ENCODE measurements around the gene RDX. TPM values are rescaled to one million over a fixed set of nuclear protein-coding genes. Genes with fewer than 3 reads are reported as not detected.

Gene RDX
- total and polyA plus RNA-seq, 5 donors from 2014 or later: 26.0 to 38.0 (median 28.9) TPM

DNA sequence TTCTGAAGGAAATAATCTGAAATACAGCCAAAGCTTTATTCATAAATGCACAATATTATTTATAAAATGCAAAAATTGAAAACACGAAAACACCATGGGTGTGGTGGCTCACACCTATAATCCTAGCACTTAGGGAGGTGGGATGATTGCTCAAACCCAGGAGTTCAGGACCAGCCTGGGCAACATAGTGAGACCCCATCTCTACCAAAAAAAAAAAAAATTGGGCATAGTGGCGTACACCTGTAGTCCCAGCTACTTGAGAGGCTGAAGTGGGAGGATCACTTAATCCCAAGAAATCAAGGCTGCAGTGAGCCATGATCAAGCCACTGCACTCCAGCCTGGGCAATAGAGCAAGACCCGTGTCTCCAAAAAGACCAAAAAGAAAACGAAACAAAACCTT lies 5.2 kb upstream of the RDX start:
- Mint-ChIP-seq H3K27me3 (no peaks in the 10 kb centered on the region), H3K9me3 (no peaks in the 10 kb centered on the region), H3K27ac (no peak overlapping the region), H3K4me1 (peaks cover 3 to 12% (median 11%) of the 10 kb centered on the region in 4 donors), H3K4me3 (no peak overlapping the region), H3K36me3 (no peaks in the 10 kb centered on the region)
- Histone ChIP-seq H3K27ac (ENCODE audit: insufficient read depth, low read length, poor library complexity, severe bottlenecking) (no peak overlapping the region), H3K4me3 (ENCODE audit: low read depth, low read length) (no peak overlapping the region), H3K27me3 (ENCODE audit: control insufficient read depth, insufficient read depth, low read length) (no peaks in the 10 kb centered on the region), H3K36me3 (ENCODE audit: control insufficient read depth, insufficient read depth, low read length) (no peaks in the 10 kb centered on the region), H3K9me3 (ENCODE audit: control insufficient read depth in 2 of 2, low read length in 2 of 2) (no peaks in the 10 kb centered on the region), H3K4me1 (ENCODE audit: control insufficient read depth, insufficient read depth, low read length, poor library complexity, severe bottlenecking) (peaks cover 4% of the 10 kb centered on the region)
- ATAC-seq (ENCODE audit: low read depth in 2 of 2): no peak
- DNase-seq: no peak

DNA sequence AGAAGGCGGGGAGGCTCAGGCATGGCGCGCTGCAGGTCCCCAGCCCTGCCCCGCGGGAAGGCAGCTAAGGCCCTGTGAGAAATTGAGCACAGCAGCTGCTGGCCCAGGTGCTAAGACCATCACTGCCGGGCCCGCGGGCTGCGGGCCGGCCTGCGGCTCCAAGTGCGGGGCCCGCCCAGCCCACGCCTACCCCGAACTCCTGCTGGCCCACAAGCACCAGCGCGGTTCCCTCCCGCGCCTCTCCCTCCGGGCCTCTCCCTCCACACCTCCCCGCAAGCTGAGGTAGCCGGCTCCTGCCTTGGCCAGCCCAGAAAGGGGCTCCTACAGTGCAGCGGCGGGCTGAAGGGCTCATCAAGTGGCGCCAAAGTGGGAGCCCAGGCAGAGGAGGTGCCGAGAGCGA lies 4.6 kb upstream of the RDX start:
- no peak overlapping the region for H3K4me3 ChIP-seq (ENCODE audit: low read depth, low read length)
- no peaks in the 10 kb centered on the region for H3K36me3 ChIP-seq (ENCODE audit: control insufficient read depth, insufficient read depth, low read length)
- Mint-ChIP-seq H3K27me3 (no peaks in the 10 kb centered on the region), H3K9me3 (no peaks in the 10 kb centered on the region), H3K27ac (no peak overlapping the region), H3K4me1 (peaks cover 3 to 12% (median 11%) of the 10 kb centered on the region in 4 donors), H3K36me3 (no peaks in the 10 kb centered on the region), H3K4me3 (no peak overlapping the region)
- DNase-seq (no peak), ATAC-seq (ENCODE audit: low read depth in 2 of 2) (no peak)
- no peaks in the 10 kb centered on the region for H3K9me3 ChIP-seq (ENCODE audit: control insufficient read depth in 2 of 2, low read length in 2 of 2)
- H3K27ac ChIP-seq (ENCODE audit: insufficient read depth, low read length, poor library complexity, severe bottlenecking): no peak overlapping the region
- H3K4me1 ChIP-seq (ENCODE audit: control insufficient read depth, insufficient read depth, low read length, poor library complexity, severe bottlenecking): peaks cover 4% of the 10 kb centered on the region
- no peaks in the 10 kb centered on the region for H3K27me3 ChIP-seq (ENCODE audit: control insufficient read depth, insufficient read depth, low read length)

DNA sequence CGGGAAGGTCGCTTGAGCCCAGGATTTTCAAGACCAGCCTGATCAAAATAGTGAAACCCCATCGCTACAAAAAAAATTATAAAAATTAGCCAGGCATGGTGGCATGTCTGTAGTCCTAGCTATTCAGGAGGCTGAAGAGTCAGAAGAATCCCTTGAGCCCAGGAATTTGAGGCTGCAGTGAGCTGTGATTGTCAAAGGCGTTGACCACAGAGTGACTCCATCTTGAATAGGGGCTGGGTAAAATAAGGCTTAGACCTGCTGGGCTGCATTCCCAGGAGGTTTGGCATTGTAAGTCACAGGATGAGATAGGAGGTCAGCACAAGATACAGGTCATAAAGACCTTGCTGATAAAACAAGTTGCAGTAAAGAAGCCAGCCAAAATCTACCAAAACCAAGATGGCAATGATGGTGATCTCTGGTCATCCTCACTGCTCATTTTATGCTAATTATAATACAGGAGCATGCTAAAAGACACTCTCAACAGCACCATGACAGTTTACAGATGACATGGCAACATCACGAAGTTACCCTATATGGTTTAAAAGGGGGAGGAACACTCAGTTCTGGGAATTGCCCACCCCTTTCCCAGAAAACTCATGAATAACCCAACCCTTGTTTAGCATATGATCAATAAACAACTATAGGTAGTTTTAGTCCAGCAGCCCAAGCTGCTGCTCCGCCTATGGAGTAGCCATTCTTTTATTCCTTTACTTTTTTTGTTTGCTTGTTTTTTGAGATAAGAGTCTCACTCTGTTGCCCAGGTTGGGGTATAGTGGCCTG lies 2.8 kb upstream of the RDX start:
- Histone ChIP-seq H3K4me3 (ENCODE audit: low read depth, low read length) (no peak overlapping the region), H3K27ac (ENCODE audit: insufficient read depth, low read length, poor library complexity, severe bottlenecking) (no peak overlapping the region), H3K36me3 (ENCODE audit: control insufficient read depth, insufficient read depth, low read length) (no peaks in the 10 kb centered on the region), H3K4me1 (ENCODE audit: control insufficient read depth, insufficient read depth, low read length, poor library complexity, severe bottlenecking) (peaks cover 17% of the 10 kb centered on the region), H3K27me3 (ENCODE audit: control insufficient read depth, insufficient read depth, low read length) (no peaks in the 10 kb centered on the region), H3K9me3 (ENCODE audit: control insufficient read depth in 2 of 2, low read length in 2 of 2) (no peaks in the 10 kb centered on the region)
- ATAC-seq (ENCODE audit: low read depth in 2 of 2) (no peak), DNase-seq (no peak)
- Mint-ChIP-seq H3K9me3 (no peaks in the 10 kb centered on the region), H3K4me3 (peak overlapping the region in 1 of 4 donors; percentile 92), H3K36me3 (no peaks in the 10 kb centered on the region), H3K4me1 (peaks cover 9 to 24% (median 23%) of the 10 kb centered on the region in 4 donors), H3K27ac (no peak overlapping the region), H3K27me3 (no peaks in the 10 kb centered on the region)

DNA sequence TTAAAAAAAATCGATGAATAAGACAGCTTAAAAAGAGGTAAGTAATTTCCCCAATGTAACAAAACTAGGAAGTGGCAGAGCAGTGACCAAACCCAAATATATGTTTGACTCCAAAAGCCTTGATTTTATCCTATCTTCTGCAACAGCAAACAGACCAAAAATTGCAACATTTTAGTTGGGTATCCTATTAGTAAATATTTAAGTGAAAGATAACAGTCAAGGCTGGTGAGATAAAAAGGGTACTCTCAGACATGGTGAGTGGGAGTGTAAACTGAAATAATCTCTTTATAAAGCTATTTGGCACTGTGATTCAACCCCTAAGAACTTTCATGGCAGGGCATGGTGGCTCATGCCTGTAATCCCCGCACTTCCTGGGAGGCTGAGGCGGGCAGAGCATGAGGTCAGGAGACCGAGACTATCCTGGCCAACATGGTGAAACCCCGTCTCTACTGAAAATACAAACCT lies 1.9 kb upstream of the RDX start:
- Mint-ChIP-seq H3K27me3 (no peaks in the 10 kb centered on the region), H3K27ac (peak overlapping the region in 1 of 3 donors; percentile 84), H3K36me3 (no peaks in the 10 kb centered on the region), H3K4me1 (peaks cover 12 to 32% (median 31%) of the 10 kb centered on the region in 4 donors), H3K9me3 (no peaks in the 10 kb centered on the region), H3K4me3 (peak overlapping the region in 2 of 4 donors; percentile 4 to 92)
- no peaks in the 10 kb centered on the region for H3K36me3 ChIP-seq (ENCODE audit: control insufficient read depth, insufficient read depth, low read length)
- no peak overlapping the region for H3K27ac ChIP-seq (ENCODE audit: insufficient read depth, low read length, poor library complexity, severe bottlenecking)
- ATAC-seq (ENCODE audit: low read depth in 2 of 2) (no peak), DNase-seq (no peak)
- H3K4me3 ChIP-seq (ENCODE audit: low read depth, low read length): no peak overlapping the region
- H3K27me3 ChIP-seq (ENCODE audit: control insufficient read depth, insufficient read depth, low read length): no peaks in the 10 kb centered on the region
- peaks cover 26% of the 10 kb centered on the region for H3K4me1 ChIP-seq (ENCODE audit: control insufficient read depth, insufficient read depth, low read length, poor library complexity, severe bottlenecking)
- H3K9me3 ChIP-seq (ENCODE audit: control insufficient read depth in 2 of 2, low read length in 2 of 2): no peaks in the 10 kb centered on the region

DNA sequence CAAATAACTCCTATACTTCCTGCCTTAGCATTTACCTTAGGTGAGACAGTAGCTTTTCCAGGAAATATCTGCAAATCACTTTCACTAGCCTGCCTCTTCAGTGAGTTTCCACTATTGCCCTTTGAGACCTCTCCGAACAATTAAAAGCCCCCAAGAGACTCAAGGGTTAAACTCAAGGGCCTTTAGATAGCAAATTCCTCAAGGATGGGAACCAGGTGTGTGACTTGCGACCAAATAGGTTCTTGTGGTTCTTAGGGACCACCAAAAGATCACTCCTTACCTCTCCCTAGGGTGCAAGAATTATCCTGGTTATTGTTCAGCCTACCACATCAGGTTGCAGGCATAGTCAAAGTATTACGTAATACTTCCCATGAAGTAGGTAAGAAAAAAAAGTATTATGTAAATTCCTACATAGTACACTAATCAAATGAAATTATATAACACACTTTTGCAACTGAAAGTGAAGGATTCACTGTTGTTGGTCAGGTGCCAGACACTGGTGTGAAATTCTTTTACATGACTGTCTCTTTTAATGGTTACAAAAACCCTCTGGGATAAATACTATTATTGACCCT lies 1.4 kb upstream of the RDX start:
- Mint-ChIP-seq H3K9me3 (no peaks in the 10 kb centered on the region), H3K4me3 (peak overlapping the region; percentile 85 to 92 (median 88)), H3K27ac (peak overlapping the region in 1 of 3 donors; percentile 84), H3K36me3 (no peaks in the 10 kb centered on the region), H3K4me1 (peaks cover 12 to 37% (median 36%) of the 10 kb centered on the region in 4 donors), H3K27me3 (no peaks in the 10 kb centered on the region)
- H3K9me3 ChIP-seq (ENCODE audit: control insufficient read depth in 2 of 2, low read length in 2 of 2): no peaks in the 10 kb centered on the region
- no peaks in the 10 kb centered on the region for H3K36me3 ChIP-seq (ENCODE audit: control insufficient read depth, insufficient read depth, low read length)
- peaks cover 31% of the 10 kb centered on the region for H3K4me1 ChIP-seq (ENCODE audit: control insufficient read depth, insufficient read depth, low read length, poor library complexity, severe bottlenecking)
- no peak for DNase-seq
- no peaks in the 10 kb centered on the region for H3K27me3 ChIP-seq (ENCODE audit: control insufficient read depth, insufficient read depth, low read length)
- H3K4me3 ChIP-seq (ENCODE audit: low read depth, low read length): peak overlapping the region; percentile 26
- H3K27ac ChIP-seq (ENCODE audit: insufficient read depth, low read length, poor library complexity, severe bottlenecking): no peak overlapping the region
- ATAC-seq (ENCODE audit: low read depth in 2 of 2): no peak

DNA sequence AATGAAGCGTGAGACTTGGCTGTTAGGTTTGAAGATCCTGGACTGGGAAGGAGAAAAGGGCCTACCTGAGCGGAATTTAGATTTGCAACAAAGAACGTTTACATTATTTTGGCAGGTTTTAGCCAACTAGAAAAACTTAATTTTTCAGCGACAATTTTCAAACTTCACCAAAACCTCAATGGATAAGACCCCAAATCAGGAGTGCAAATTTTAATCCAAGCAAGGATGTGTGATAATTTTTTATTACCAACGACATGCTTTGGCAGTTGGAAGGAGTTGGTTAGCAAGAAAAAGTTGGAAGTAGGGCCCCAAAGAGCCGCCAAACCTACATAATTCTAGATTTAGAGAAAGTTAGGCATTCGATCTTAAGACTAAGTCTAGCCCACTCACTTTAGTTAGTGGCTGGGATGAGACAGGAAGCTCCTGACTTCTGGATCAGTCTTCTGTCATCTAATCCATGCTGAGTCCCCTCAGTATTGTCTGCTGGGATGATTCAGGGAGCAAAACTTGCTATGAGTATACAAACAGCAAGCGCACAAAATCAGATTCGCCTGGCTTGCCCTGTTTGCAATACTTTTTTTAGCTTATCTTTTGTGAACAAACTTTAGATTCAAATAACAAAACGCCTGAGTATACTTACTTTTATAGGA lies 787 bp upstream of the RDX start:
- Mint-ChIP-seq H3K4me3 (peak overlapping the region; percentile 85 to 92 (median 88)), H3K27ac (peak overlapping the region; percentile 31 to 84 (median 67)), H3K9me3 (no peaks in the 10 kb centered on the region), H3K36me3 (no peaks in the 10 kb centered on the region), H3K27me3 (no peaks in the 10 kb centered on the region), H3K4me1 (peaks cover 12 to 41% (median 38%) of the 10 kb centered on the region in 4 donors)
- ATAC-seq (ENCODE audit: low read depth in 2 of 2) (no peak), DNase-seq (peak in 2 of 3 donors; percentile 10 to 17)
- peaks cover 34% of the 10 kb centered on the region for H3K4me1 ChIP-seq (ENCODE audit: control insufficient read depth, insufficient read depth, low read length, poor library complexity, severe bottlenecking)
- no peak overlapping the region for H3K27ac ChIP-seq (ENCODE audit: insufficient read depth, low read length, poor library complexity, severe bottlenecking)
- H3K36me3 ChIP-seq (ENCODE audit: control insufficient read depth, insufficient read depth, low read length): no peaks in the 10 kb centered on the region
- H3K4me3 ChIP-seq (ENCODE audit: low read depth, low read length): peak overlapping the region; percentile 41
- H3K9me3 ChIP-seq (ENCODE audit: control insufficient read depth in 2 of 2, low read length in 2 of 2): no peaks in the 10 kb centered on the region
- H3K27me3 ChIP-seq (ENCODE audit: control insufficient read depth, insufficient read depth, low read length): no peaks in the 10 kb centered on the region

DNA sequence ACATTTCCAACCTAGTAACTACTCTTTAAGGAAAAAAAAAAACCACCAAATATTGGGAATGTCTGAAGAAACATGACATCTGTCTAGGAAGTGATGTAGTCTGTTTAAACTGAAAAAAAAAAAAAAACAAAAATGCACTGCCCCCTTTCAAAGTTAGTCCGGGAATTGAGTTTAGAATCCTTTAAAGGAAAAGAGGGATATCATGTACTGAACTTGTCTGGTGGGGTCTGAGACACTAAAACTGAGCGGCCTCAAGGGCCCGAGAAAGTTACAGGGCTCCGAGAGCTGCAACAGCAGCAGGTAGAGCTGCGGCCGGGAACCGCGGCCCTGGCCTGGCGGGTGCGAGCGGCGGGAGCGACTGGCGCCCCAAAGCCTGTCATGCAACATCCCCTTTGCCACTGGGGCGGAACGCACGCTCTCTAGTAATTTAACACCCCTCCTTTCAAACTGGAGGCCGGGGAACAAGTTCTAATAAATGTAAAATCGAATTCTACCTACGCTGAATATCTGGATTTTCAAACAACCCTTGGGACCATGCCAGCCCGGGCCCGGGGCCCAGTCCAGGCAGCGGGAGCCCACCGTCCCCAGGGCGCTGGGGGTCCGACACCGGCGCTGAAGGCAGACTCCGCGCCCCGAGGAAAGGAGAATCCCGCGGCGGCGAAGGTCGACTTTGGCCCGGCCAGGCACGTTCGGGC lies 736 bp downstream of the RDX start:
- H3K27me3 Mint-ChIP-seq: no peaks in the 10 kb centered on the region
- peaks cover 34% of the 10 kb centered on the region for H3K4me1 ChIP-seq (ENCODE audit: control insufficient read depth, insufficient read depth, low read length, poor library complexity, severe bottlenecking)
- no peaks in the 10 kb centered on the region for H3K9me3 ChIP-seq (ENCODE audit: control insufficient read depth in 2 of 2, low read length in 2 of 2)
- H3K27ac Mint-ChIP-seq: peak overlapping the region; percentile 49 to 87 (median 86)
- DNase-seq (peak; percentile 22 to 73 (median 42)), ATAC-seq (ENCODE audit: low read depth in 2 of 2) (peak; percentile 53 to 54)
- peaks cover 20 to 56% (median 47%) of the 10 kb centered on the region in 4 donors for H3K4me1 Mint-ChIP-seq
- H3K9me3 Mint-ChIP-seq: no peaks in the 10 kb centered on the region
- peaks cover 6% of the 10 kb centered on the region for H3K36me3 Mint-ChIP-seq
- H3K27me3 ChIP-seq (ENCODE audit: control insufficient read depth, insufficient read depth, low read length): no peaks in the 10 kb centered on the region
- peak overlapping the region; percentile 91 for H3K4me3 ChIP-seq (ENCODE audit: low read depth, low read length)
- H3K27ac ChIP-seq (ENCODE audit: insufficient read depth, low read length, poor library complexity, severe bottlenecking): peak overlapping the region; percentile 23
- H3K36me3 ChIP-seq (ENCODE audit: control insufficient read depth, insufficient read depth, low read length): no peaks in the 10 kb centered on the region
- H3K4me3 Mint-ChIP-seq: peak overlapping the region; percentile 89 to 98 (median 92)
